HepG2 (cell line): ENCODE results near the gene SHC1. TPM values are rescaled to one million over a fixed set of nuclear protein-coding genes. Genes with fewer than 3 reads are reported as not detected.

Source experiments
- ARNT2 ChIP-seq: sonication (generic); formaldehyde crosslinking; IDR thresholded peaks from 2 replicates; pipeline ENCODE4 v1.8.0; 2022; ENCODE audit warnings: mild to moderate bottlenecking, low read depth, missing genetic modification reagents, moderate library complexity
- CHD4 ChIP-seq: fragments of 200-600 bp; sonication (generic); IDR thresholded peaks from 2 replicates; pipeline ENCODE4 v1.7.0; 2017; ENCODE audit warnings: mild to moderate bottlenecking, low read length, borderline replicate concordance
- FIP1L1 ChIP-seq: fragments of 200-400 bp; formaldehyde crosslinking; IDR thresholded peaks from 2 replicates; pipeline ENCODE4 v1.6.1; 2018; ENCODE audit warnings: low read depth, mild to moderate bottlenecking, low read length, moderate library complexity, borderline replicate concordance; ENCODE audit not compliant: insufficient read depth
- GZF1 ChIP-seq: sonication (generic); formaldehyde crosslinking; IDR thresholded peaks from 2 replicates; pipeline ENCODE4 v1.5.1; 2020; ENCODE audit warnings: mild to moderate bottlenecking, missing genetic modification reagents
- HMG20B ChIP-seq: conservative IDR thresholded peaks from 2 replicates; pipeline ENCODE4 v1.6.1; 2016; ENCODE audit warnings: missing genetic modification reagents, missing compliant biosample characterization
- KMT2A ChIP-seq: sonication (generic); formaldehyde crosslinking; IDR thresholded peaks from 2 replicates; pipeline ENCODE4 v1.4.0; 2020; ENCODE audit warnings: missing genetic modification reagents
- MEIS2 ChIP-seq: sonication (generic); formaldehyde crosslinking; IDR thresholded peaks from 2 replicates; pipeline ENCODE4 v1.9.0; 2021; ENCODE audit warnings: mild to moderate bottlenecking, missing genetic modification reagents
- MTA1 ChIP-seq: sonication (generic); formaldehyde crosslinking; IDR thresholded peaks from 2 replicates; pipeline ENCODE4 v1.4.0; 2020; ENCODE audit warnings: missing genetic modification reagents, mild to moderate bottlenecking, borderline replicate concordance
- NCOA2 ChIP-seq: sonication (generic); formaldehyde crosslinking; IDR thresholded peaks from 2 replicates; pipeline ENCODE4 v1.8.0; 2022; ENCODE audit warnings: inconsistent platforms
- PAX8 ChIP-seq: sonication (generic); formaldehyde crosslinking; IDR thresholded peaks from 2 replicates; pipeline ENCODE4 v1.8.0; 2022; ENCODE audit warnings: mild to moderate bottlenecking, missing genetic modification reagents, borderline replicate concordance
- PHF20 ChIP-seq: sonication (generic); formaldehyde crosslinking; IDR thresholded peaks from 2 replicates; pipeline ENCODE4 v1.5.0; 2020; ENCODE audit warnings: mild to moderate bottlenecking, missing genetic modification reagents
- TOPORS ChIP-seq: sonication (generic); formaldehyde crosslinking; IDR thresholded peaks from 2 replicates; pipeline ENCODE4 v1.8.0; 2023; ENCODE audit warnings: mild to moderate bottlenecking, missing genetic modification reagents
- ZBTB42 ChIP-seq: sonication (generic); formaldehyde crosslinking; IDR thresholded peaks from 2 replicates; pipeline ENCODE4 v1.5.0; 2020; ENCODE audit warnings: mild to moderate bottlenecking, missing genetic modification reagents
- ZNF274 ChIP-seq: sonication (generic); formaldehyde crosslinking; IDR thresholded peaks from 2 replicates; pipeline ENCODE4 v1.5.1; 2020; ENCODE audit warnings: mild to moderate bottlenecking, missing genetic modification reagents
- ZNF383 ChIP-seq: sonication (generic); formaldehyde crosslinking; IDR thresholded peaks from 2 replicates; pipeline ENCODE4 v1.4.0; 2020; ENCODE audit warnings: missing genetic modification reagents, mild to moderate bottlenecking, borderline replicate concordance
- ZNF460 ChIP-seq: sonication (generic); formaldehyde crosslinking; IDR thresholded peaks from 2 replicates; pipeline ENCODE4 v1.5.1; 2020; ENCODE audit warnings: missing genetic modification reagents, mild to moderate bottlenecking, borderline replicate concordance
- ZSCAN9 ChIP-seq: IDR thresholded peaks from 2 replicates; pipeline ENCODE4 v1.6.1; 2016; ENCODE audit warnings: borderline replicate concordance
- polyA plus RNA-seq, 8 experiments: library from polyadenylated mRNA; depleted of rRNA in 3 of 8; stranded (reverse) in 7 of 8; unstranded in 1 of 8; fragments of >200 nt; fragmentation: Illumina TruSeq in 4 of 8; extraction: Trizol in 4 of 8; gene quantifications; 2 replicates each; pipeline versions ENCODE4 v1.2.1 to v1.2.3, GENCODE V29; 2011 to 2016; ENCODE audit warnings: low read depth in 4 of 8, missing spikeins in 1 of 8, mixed read lengths in 1 of 8; ENCODE audit not compliant: insufficient read depth in 1 of 8
- total RNA-seq, 5 experiments: library from RNA; depleted of rRNA; stranded (reverse); fragments of >200 nt; fragmentation: Illumina TruSeq; extraction: Trizol; gene quantifications; 2 replicates each; pipeline ENCODE4 v1.2.3, GENCODE V29; 2016; ENCODE audit warnings: low read depth in 1 of 5
- TF ChIP-seq, protein P1 (sequence below): sonication (generic); formaldehyde crosslinking; IDR thresholded peaks from 2 replicates; pipeline ENCODE4 v1.5.0; 2020; ENCODE audit warnings: missing genetic modification reagents, mild to moderate bottlenecking, borderline replicate concordance
- TF ChIP-seq, protein P2 (sequence below): sonication (generic); formaldehyde crosslinking; IDR thresholded peaks from 2 replicates; pipeline ENCODE4 v1.4.0; 2020; ENCODE audit warnings: missing genetic modification reagents, borderline replicate concordance
- TF ChIP-seq, protein P3 (sequence below): sonication (generic); IDR thresholded peaks from 2 replicates; pipeline ENCODE4 v1.6.1; 2016; ENCODE audit warnings: low read depth, borderline replicate concordance
- TF ChIP-seq, protein P4 (sequence below): sonication (generic); formaldehyde crosslinking; IDR thresholded peaks from 2 replicates; pipeline ENCODE4 v1.4.0; 2020; ENCODE audit warnings: missing genetic modification reagents, low read depth, mild to moderate bottlenecking, borderline replicate concordance
- TF ChIP-seq, protein P5 (sequence below): sonication (generic); formaldehyde crosslinking; IDR thresholded peaks from 2 replicates; pipeline ENCODE4 v1.4.0; 2020; ENCODE audit warnings: mild to moderate bottlenecking, missing genetic modification reagents
- TF ChIP-seq, protein P6 (sequence below): IDR thresholded peaks from 2 replicates; pipeline ENCODE4 v1.6.1; 2016; ENCODE audit warnings: low read depth, borderline replicate concordance

Gene SHC1
- total and polyA plus RNA-seq, 2 of the 13 experiments (the other 11 are each of a cell fraction or from before 2014, with no cell fraction given): 52.0 to 137 TPM

DNA sequence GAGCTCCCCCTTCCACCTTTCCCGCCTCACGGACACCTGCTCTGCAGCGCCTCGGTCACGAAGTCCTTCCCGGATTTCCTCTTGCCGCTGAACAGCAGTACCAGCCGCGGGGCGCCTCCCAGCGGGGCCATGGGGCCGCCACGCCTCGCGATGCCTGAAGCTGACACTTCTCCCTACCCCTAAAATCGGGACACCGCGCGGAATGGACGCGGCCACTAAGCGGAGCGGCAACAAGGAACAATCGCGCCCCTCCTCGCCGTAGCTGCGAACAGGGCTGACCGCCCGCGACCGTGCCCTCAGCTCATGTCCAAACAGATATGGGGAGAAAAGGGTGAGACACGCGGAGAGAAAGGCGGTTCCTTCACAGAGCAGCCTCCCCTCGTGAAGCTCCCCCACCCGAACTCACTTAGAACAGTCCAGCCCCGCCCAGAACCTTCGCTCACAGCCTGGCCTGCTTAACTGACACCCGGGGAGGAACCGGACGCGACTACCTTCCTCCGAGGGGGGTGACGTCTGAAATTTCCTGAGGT is 33.9 kb downstream of the SHC1 start, which contains the start of gene PMVK (continued):
- TF ChIP-seq, protein P1, sequence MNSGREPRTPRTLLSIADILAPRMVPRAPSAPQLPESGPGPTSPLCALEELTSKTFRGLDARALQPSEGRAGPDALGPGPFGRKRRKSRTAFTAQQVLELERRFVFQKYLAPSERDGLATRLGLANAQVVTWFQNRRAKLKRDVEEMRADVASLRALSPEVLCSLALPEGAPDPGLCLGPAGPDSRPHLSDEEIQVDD (CRISPR knock-in tag): peak; percentile 98; the same call in 1 of the 2 replicates
- peak; percentile 99; the same call in 1 of the 2 replicates for TF ChIP-seq PAX8 (CRISPR knock-in tag)
- no peak for TF ChIP-seq ZNF460 (CRISPR knock-in tag)
- TF ChIP-seq KMT2A (CRISPR knock-in tag): peak; percentile 68
- TF ChIP-seq ZNF383 (CRISPR knock-in tag): 0 out of 2 replicates have a peak, but pooled peaks have one; percentile 78
- TF ChIP-seq CHD4: no peak
- peak; percentile 67 for TF ChIP-seq HMG20B (CRISPR knock-in tag)
- TF ChIP-seq ARNT2: peak; percentile 98
- TF ChIP-seq, protein P2, sequence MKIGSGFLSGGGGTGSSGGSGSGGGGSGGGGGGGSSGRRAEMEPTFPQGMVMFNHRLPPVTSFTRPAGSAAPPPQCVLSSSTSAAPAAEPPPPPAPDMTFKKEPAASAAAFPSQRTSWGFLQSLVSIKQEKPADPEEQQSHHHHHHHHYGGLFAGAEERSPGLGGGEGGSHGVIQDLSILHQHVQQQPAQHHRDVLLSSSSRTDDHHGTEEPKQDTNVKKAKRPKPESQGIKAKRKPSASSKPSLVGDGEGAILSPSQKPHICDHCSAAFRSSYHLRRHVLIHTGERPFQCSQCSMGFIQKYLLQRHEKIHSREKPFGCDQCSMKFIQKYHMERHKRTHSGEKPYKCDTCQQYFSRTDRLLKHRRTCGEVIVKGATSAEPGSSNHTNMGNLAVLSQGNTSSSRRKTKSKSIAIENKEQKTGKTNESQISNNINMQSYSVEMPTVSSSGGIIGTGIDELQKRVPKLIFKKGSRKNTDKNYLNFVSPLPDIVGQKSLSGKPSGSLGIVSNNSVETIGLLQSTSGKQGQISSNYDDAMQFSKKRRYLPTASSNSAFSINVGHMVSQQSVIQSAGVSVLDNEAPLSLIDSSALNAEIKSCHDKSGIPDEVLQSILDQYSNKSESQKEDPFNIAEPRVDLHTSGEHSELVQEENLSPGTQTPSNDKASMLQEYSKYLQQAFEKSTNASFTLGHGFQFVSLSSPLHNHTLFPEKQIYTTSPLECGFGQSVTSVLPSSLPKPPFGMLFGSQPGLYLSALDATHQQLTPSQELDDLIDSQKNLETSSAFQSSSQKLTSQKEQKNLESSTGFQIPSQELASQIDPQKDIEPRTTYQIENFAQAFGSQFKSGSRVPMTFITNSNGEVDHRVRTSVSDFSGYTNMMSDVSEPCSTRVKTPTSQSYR: peak; percentile 59; the same call in 1 of the 2 replicates
- peak; percentile 80 for TF ChIP-seq PHF20
- TF ChIP-seq ZBTB42 (CRISPR knock-in tag): peak; percentile 85; the same call in 1 of the 2 replicates
- peak; percentile 95 for TF ChIP-seq GZF1
- TF ChIP-seq MEIS2 (CRISPR knock-in tag): peak; percentile 95
- TF ChIP-seq NCOA2 (CRISPR knock-in tag): peak; percentile 87
- TF ChIP-seq, protein P3, sequence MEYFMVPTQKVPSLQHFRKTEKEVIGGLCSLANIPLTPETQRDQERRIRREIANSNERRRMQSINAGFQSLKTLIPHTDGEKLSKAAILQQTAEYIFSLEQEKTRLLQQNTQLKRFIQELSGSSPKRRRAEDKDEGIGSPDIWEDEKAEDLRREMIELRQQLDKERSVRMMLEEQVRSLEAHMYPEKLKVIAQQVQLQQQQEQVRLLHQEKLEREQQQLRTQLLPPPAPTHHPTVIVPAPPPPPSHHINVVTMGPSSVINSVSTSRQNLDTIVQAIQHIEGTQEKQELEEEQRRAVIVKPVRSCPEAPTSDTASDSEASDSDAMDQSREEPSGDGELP: no peak
- TF ChIP-seq, protein P4, sequence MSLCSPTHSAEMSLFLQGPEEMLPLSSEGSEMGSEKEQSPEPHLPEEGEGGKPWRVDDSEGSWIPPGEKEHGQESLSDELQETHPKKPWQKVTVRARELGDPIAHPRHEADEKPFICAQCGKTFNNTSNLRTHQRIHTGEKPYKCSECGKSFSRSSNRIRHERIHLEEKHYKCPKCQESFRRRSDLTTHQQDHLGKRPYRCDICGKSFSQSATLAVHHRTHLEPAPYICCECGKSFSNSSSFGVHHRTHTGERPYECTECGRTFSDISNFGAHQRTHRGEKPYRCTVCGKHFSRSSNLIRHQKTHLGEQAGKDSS (CRISPR knock-in tag): peak; percentile 97
- TF ChIP-seq TOPORS (CRISPR knock-in tag): peak; percentile 99
- TF ChIP-seq ZNF274: peak; percentile 99
- TF ChIP-seq, protein P5, sequence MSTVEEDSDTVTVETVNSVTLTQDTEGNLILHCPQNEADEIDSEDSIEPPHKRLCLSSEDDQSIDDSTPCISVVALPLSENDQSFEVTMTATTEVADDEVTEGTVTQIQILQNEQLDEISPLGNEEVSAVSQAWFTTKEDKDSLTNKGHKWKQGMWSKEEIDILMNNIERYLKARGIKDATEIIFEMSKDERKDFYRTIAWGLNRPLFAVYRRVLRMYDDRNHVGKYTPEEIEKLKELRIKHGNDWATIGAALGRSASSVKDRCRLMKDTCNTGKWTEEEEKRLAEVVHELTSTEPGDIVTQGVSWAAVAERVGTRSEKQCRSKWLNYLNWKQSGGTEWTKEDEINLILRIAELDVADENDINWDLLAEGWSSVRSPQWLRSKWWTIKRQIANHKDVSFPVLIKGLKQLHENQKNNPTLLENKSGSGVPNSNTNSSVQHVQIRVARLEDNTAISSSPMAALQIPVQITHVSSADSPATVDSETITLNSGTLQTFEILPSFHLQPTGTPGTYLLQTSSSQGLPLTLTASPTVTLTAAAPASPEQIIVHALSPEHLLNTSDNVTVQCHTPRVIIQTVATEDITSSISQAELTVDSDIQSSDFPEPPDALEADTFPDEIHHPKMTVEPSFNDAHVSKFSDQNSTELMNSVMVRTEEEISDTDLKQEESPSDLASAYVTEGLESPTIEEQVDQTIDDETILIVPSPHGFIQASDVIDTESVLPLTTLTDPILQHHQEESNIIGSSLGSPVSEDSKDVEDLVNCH: peak; percentile 97
- peak; percentile 91 for TF ChIP-seq MTA1 (CRISPR knock-in tag)
- TF ChIP-seq, protein P6, sequence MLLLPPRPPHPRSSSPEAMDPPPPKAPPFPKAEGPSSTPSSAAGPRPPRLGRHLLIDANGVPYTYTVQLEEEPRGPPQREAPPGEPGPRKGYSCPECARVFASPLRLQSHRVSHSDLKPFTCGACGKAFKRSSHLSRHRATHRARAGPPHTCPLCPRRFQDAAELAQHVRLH (CRISPR knock-in tag): peak; percentile 99
- peak; percentile 99 for TF ChIP-seq ZSCAN9 (CRISPR knock-in tag)
- TF ChIP-seq FIP1L1: no peak
